Mesodermal cell (in vitro differentiated cells): Measurements from ENCODE around the gene STXBP1. TPM values are rescaled to one million over a fixed set of nuclear protein-coding genes. Genes with fewer than 3 reads are reported as not detected.

Experiments
- H3K27ac ChIP-seq: 2 replicates; pipeline ENCODE4 v1.7.0; 2013; ENCODE audit warnings: mild to moderate bottlenecking, low read depth, low read length, moderate library complexity; ENCODE audit not compliant: severe bottlenecking
- H3K36me3 ChIP-seq: 2 replicates; pipeline ENCODE4 v1.7.1; 2013; ENCODE audit warnings: mild to moderate bottlenecking, low read length, moderate library complexity; ENCODE audit not compliant: control insufficient read depth, insufficient read depth
- H3K4me1 ChIP-seq: one replicate; pipeline ENCODE4 v1.7.1; 2013; ENCODE audit warnings: mild to moderate bottlenecking, low read length; ENCODE audit not compliant: insufficient read depth, control insufficient read depth, poor library complexity, severe bottlenecking
- H3K4me3 ChIP-seq: 2 replicates; pipeline ENCODE4 v1.7.0; 2013; ENCODE audit warnings: low read length, control low read depth, mild to moderate bottlenecking; ENCODE audit not compliant: insufficient read depth, poor library complexity, severe bottlenecking; ENCODE audit errors: extremely low read depth
- H3K9me3 ChIP-seq: 2 replicates; pipeline ENCODE4 v1.7.1; 2013; ENCODE audit warnings: mild to moderate bottlenecking, low read length, moderate library complexity; ENCODE audit not compliant: control insufficient read depth
- WGBS, 2 experiments: methylation state at CpG; one replicate each; pipeline ENCODE4 v1.1.5; 2013; ENCODE audit warnings: missing lambda C conversion rate in 2 of 2; ENCODE audit not compliant: insufficient coverage in 2 of 2; 5-methylcytosine and 5-hydroxymethylcytosine counted together
- polyA plus RNA-seq, 2 experiments: library from polyadenylated mRNA; stranded (reverse); fragments of 50-300 nt; gene quantifications; one replicate each; pipeline ENCODE4 v1.2.3, GENCODE V29; 2013

Gene STXBP1
- 42.9 TPM for polyA plus RNA-seq (2013, experiment 1 of 2)
- polyA plus RNA-seq (2013, experiment 2 of 2), result 38.1 TPM

GRCh38 chr9:127611899-127612790, at the start of gene STXBP1:
STXBP1 (plus strand) TSS chr9:127612277; CDS start chr9:127612404, 127 bp downstream.
- H3K9me3 ChIP-seq, result no peaks in the 10 kb centered on the region
- 0% methylated on average over 53 to 84 of the region's 102 CpGs for WGBS, 2 experiments
- H3K4me3 ChIP-seq, result peak within 1 kb of the TSS; percentile 68
- H3K4me1 ChIP-seq, result peaks cover 4% of the 10 kb centered on the region
- no peak within 1 kb of the TSS for H3K27ac ChIP-seq
- peaks cover 3% of the 10 kb centered on the region for H3K36me3 ChIP-seq

GRCh38 chr9:127562279-127562796, 49.7 kb upstream of the STXBP1 start:
- Histone ChIP-seq H3K4me1 (peaks cover 68% of the 10 kb centered on the region), H3K36me3 (peaks cover 62% of the 10 kb centered on the region), H3K9me3 (no peaks in the 10 kb centered on the region), H3K4me3 (no peak overlapping the region), H3K27ac (peak overlapping the region; percentile 89)
- 81 to 83% methylated on average over 9 to 12 of the region's 12 CpGs for WGBS, 2 experiments

GRCh38 chr9:127562841-127563401, 49.2 kb upstream of the STXBP1 start:
- peak overlapping the region; percentile 89 for H3K27ac ChIP-seq

GRCh38 chr9:127563579-127563978, 48.5 kb upstream of the STXBP1 start:
- Histone ChIP-seq H3K4me3 (no peak overlapping the region), H3K36me3 (peaks cover 60% of the 10 kb centered on the region), H3K4me1 (peaks cover 56% of the 10 kb centered on the region), H3K9me3 (no peaks in the 10 kb centered on the region), H3K27ac (peak overlapping the region; percentile 89)
- WGBS, 2 experiments, result 95 to 99% methylated on average over 9 to 10 of the region's 13 CpGs

More at GRCh38 chr9:127562841-127563401, 49.2 kb upstream of the STXBP1 start:
- Histone ChIP-seq H3K4me1 (peaks cover 62% of the 10 kb centered on the region), H3K36me3 (peaks cover 65% of the 10 kb centered on the region), H3K9me3 (no peaks in the 10 kb centered on the region), H3K4me3 (no peak overlapping the region)
- WGBS, 2 experiments, result 75 to 87% methylated on average over 14 to 16 of the region's 16 CpGs

- no peak overlapping the region for H3K27ac ChIP-seq
- H3K9me3 ChIP-seq, result no peaks in the 10 kb centered on the region
- no peak overlapping the region for H3K4me3 ChIP-seq
- H3K36me3 ChIP-seq, result peaks cover 43% of the 10 kb centered on the region
- H3K4me1 ChIP-seq, result peaks cover 39% of the 10 kb centered on the region
- WGBS, 2 experiments, result 94 to 99% methylated on average over 8 to 9 of the region's 11 CpGs
Observed at GRCh38 chr9:127565231-127565630, 46.8 kb upstream of the STXBP1 start.

- H3K4me3 ChIP-seq, result peak overlapping the region; percentile 84
- H3K27ac ChIP-seq, result no peak overlapping the region
- H3K9me3 ChIP-seq, result no peaks in the 10 kb centered on the region
- WGBS, 2 experiments, result 83 to 91% methylated on average over 6 to 8 of the region's 11 CpGs
- H3K4me1 ChIP-seq, result peaks cover 31% of the 10 kb centered on the region
- H3K36me3 ChIP-seq, result peaks cover 33% of the 10 kb centered on the region
Observed at GRCh38 chr9:127566351-127567001, 45.6 kb upstream of the STXBP1 start.

GRCh38 chr9:127567035-127567729, 44.9 kb upstream of the STXBP1 start:
- 22 to 26% methylated on average over 3 to 13 of the region's 16 CpGs for WGBS, 2 experiments
- Histone ChIP-seq H3K4me3 (peak overlapping the region; percentile 84), H3K4me1 (peaks cover 27% of the 10 kb centered on the region), H3K36me3 (peaks cover 33% of the 10 kb centered on the region), H3K9me3 (no peaks in the 10 kb centered on the region), H3K27ac (peak overlapping the region; percentile 24)

- 4 to 7% methylated on average over 25 to 28 of the region's 36 CpGs for WGBS, 2 experiments
- H3K4me1 ChIP-seq, result peaks cover 25% of the 10 kb centered on the region
- peak overlapping the region; percentile 84 for H3K4me3 ChIP-seq
- peaks cover 33% of the 10 kb centered on the region for H3K36me3 ChIP-seq
- peak overlapping the region; percentile 33 for H3K27ac ChIP-seq
- H3K9me3 ChIP-seq, result no peaks in the 10 kb centered on the region
Observed at GRCh38 chr9:127567730-127568617, 44.1 kb upstream of the STXBP1 start.

GRCh38 chr9:127568618-127568970, 43.5 kb upstream of the STXBP1 start:
- peak overlapping the region; percentile 84 for H3K4me3 ChIP-seq
- no peaks in the 10 kb centered on the region for H3K9me3 ChIP-seq
- peaks cover 25% of the 10 kb centered on the region for H3K4me1 ChIP-seq
- 0% methylated on average over 44 of the region's 50 CpGs for WGBS, 2 experiments
- peaks cover 27% of the 10 kb centered on the region for H3K36me3 ChIP-seq
- H3K27ac ChIP-seq, result peak overlapping the region; percentile 33
